A549 (cell line): ENCODE measurements around the gene PSMB8.

Source experiments
- CTCF ChIP-seq: fragments of >200 bp; sonication (Bioruptor Twin); formaldehyde crosslinking; IDR thresholded peaks from 3 replicates; pipeline ENCODE4 v1.5.1; 2016
- EP300 ChIP-seq, 2 experiments: fragments of >200 bp; sonication (Bioruptor Twin); formaldehyde crosslinking; IDR thresholded peaks; 2 replicates in 1 of 2; 3 replicates in 1 of 2; pipeline ENCODE4 v1.6.1; 2016 to 2017
- MAX ChIP-seq: IDR thresholded peaks from 2 replicates; pipeline ENCODE4 v1.6.1; 2012
- MYC ChIP-seq: IDR thresholded peaks from 2 replicates; pipeline ENCODE4 v1.6.1; 2012; ENCODE audit warnings: mild to moderate bottlenecking, inconsistent platforms, low read length, improper control_type of control experiment, borderline replicate concordance
- POLR2AphosphoS2 ChIP-seq: conservative IDR thresholded peaks from 2 replicates; pipeline ENCODE4 v1.6.1; 2012; ENCODE audit warnings: low read length, improper control_type of control experiment, inconsistent platforms
- RAD21 ChIP-seq, 2 experiments: fragments of >200 bp in 1 of 2; sonication (Bioruptor Twin) in 1 of 2; formaldehyde crosslinking in 1 of 2; IDR thresholded peaks in 1 of 2; conservative IDR thresholded peaks in 1 of 2; 2 replicates in 1 of 2; 3 replicates in 1 of 2; pipeline ENCODE4 v1.6.1; 2012 to 2018; ENCODE audit warnings: inconsistent platforms in 1 of 2
- TP53 ChIP-seq: fragments of 250-450 bp; sonication (Bioruptor Pico); IDR thresholded peaks from 2 replicates; pipeline ENCODE4 v1.5.0; 2021; ENCODE audit warnings: mild to moderate bottlenecking, moderate library complexity

- TF ChIP-seq EP300 (IDR thresholded peaks at IDR 0.05) (no peak), MYC (no peak), POLR2AphosphoS2 (no peak), CTCF (no peak), MAX (no peak), TP53 (no peak), RAD21 (conservative IDR thresholded peaks at IDR 0.05 in 1 of 2, IDR thresholded peaks at IDR 0.05 in 1 of 2) (no peak)
These were observed 45.7 kb upstream of the PSMB8 start for GRCh38 chr6:32889533-32889932.
